ENCODE results near the gene TAP1.

DNA sequence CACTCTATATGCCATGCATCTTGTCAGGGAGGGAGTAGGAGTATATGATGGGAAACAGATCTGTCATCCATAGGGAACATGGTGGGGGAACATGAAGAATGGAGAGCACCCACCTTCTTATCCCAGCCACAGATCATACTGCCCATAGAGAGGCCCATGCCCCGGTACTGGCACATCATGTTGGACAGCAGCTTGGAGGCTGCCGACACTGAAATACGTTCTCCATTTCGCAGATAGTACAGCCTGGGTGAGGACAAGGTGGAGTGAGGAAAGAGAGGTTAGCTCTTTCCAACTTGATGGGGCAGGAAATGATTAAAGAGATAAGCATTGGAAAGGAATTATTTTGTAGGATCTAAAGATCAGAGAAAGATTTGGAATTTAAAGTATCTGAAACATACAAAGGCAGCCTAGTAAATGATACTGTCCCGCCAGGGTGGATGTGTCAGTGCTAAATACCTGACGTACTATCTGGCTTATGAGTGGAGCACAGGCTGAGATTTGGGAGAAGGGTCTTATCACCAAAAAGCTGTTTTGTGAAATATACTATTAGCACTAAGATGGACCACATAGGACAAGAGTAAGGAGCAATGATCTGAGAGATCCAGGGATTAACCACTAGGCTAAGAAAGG, 11.4 kb downstream of the TAP1 start:
- TF ChIP-seq, protein P1, sequence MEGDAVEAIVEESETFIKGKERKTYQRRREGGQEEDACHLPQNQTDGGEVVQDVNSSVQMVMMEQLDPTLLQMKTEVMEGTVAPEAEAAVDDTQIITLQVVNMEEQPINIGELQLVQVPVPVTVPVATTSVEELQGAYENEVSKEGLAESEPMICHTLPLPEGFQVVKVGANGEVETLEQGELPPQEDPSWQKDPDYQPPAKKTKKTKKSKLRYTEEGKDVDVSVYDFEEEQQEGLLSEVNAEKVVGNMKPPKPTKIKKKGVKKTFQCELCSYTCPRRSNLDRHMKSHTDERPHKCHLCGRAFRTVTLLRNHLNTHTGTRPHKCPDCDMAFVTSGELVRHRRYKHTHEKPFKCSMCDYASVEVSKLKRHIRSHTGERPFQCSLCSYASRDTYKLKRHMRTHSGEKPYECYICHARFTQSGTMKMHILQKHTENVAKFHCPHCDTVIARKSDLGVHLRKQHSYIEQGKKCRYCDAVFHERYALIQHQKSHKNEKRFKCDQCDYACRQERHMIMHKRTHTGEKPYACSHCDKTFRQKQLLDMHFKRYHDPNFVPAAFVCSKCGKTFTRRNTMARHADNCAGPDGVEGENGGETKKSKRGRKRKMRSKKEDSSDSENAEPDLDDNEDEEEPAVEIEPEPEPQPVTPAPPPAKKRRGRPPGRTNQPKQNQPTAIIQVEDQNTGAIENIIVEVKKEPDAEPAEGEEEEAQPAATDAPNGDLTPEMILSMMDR (IDR thresholded peaks at IDR 0.05) = no peak
- TF ChIP-seq EZH2 (IDR thresholded peaks at IDR 0.05; ENCODE audit: borderline replicate concordance, insufficient read depth, low read depth, low read length, poor library complexity, severe bottlenecking) = no peak
